ENCODE measurements around the gene CBX4. TPM values are rescaled to one million over a fixed set of nuclear protein-coding genes. Genes with fewer than 3 reads are reported as not detected.

CBX4 gene
- total and polyA plus RNA-seq, 10 of the 15 experiments (the other 5 are each of a cell fraction or from before 2014, with no cell fraction given): 0.69 to 24.6 (median 4.2) TPM

GRCh38 chr17:79837888-79838521 is 1.2 kb downstream of the CBX4 start (continued):
- peak in 1 of 2 experiments; percentile 36; a peak in 1 of 4 replicates for TF ChIP-seq BHLHE40 (IDR thresholded peaks at IDR 0.05; ENCODE audit: borderline replicate concordance in 1 of 2, low read depth in 2 of 2, low read length in 1 of 2)
- TF ChIP-seq POLR2AphosphoS5 (IDR thresholded peaks at IDR 0.05; ENCODE audit: low read length): peak; percentile 19; the same call in 1 of the 2 replicates
- TF ChIP-seq ZNF622 (IDR thresholded peaks at IDR 0.05): no peak
- 0 out of 2 replicates have a peak, but pooled peaks have one; percentile 50 for TF ChIP-seq HDAC2 (IDR thresholded peaks at IDR 0.05)

- H3K4me2 ChIP-seq (ENCODE audit: control insufficient read depth, insufficient read depth): peak overlapping the region; percentile 79
- H2AFZ ChIP-seq (ENCODE audit: control insufficient read depth, low read depth, low read length): no peak overlapping the region
- H3K36me3 ChIP-seq (ENCODE audit: control insufficient read depth in 2 of 2, insufficient read depth in 2 of 2, low read length in 1 of 2): peaks cover 0 to 17% of the 10 kb centered on the region in 2 experiments; a peak in 2 of 4 replicates
- ChIA-PET POLR2A (interaction anchor here (0.6 to 1.6 kb wide), 9 partner anchors 26 to 1920 kb away, joined by 3 to 11 read pairs (median 3); partner anchors contain the start of gene CBX8), RAD21 (ENCODE audit: unreplicated experiment) (interaction anchor here (0.6 to 2.1 kb wide), 11 partner anchors 16 to 156 kb away, joined by 3 to 10 read pairs (median 3); partner anchors contain the start of gene CBX8), SMC1A (ENCODE audit: uncharacterized antibody, unreplicated experiment) (interaction anchor here (0.8 to 1.6 kb wide), 4 partner anchors 29 to 94 kb away, joined by 3 to 7 read pairs (median 4); no protein-coding TSS in a partner anchor), CTCF (interaction anchor here (0.9 to 3.3 kb wide), 7 partner anchors 26 to 104 kb away, joined by 3 to 19 read pairs (median 3); partner anchors contain the start of gene CBX8)
- H3K4me3 ChIP-seq: peak overlapping the region; percentile 95
- 3% methylated on average over 35 of the region's 41 CpGs for WGBS (ENCODE audit: insufficient coverage, insufficient replicate concordance, low lambda C conversion rate, missing lambda C conversion rate)
- no peak for DNase-seq (ENCODE audit: low read depth, low spot score)
- intact Hi-C loops (cut with micrococcal nuclease; ENCODE audit: unreplicated experiment): loop anchor here (5.0 kb wide), 2 partner anchors 35 to 90 kb away; no protein-coding TSS in a partner anchor
- H4K20me1 ChIP-seq (ENCODE audit: control insufficient read depth, insufficient read depth): 0 out of 2 replicates have a peak, but pooled peaks cover 5% of the 10 kb centered on the region
- peak; percentile 74 for ATAC-seq
- H3K9ac ChIP-seq (ENCODE audit: control insufficient read depth, insufficient read depth, low read length): peak overlapping the region; percentile 84
- FAIRE-seq: peak; percentile 81
- H3K27ac ChIP-seq (ENCODE audit: control insufficient read depth, insufficient read depth): peak overlapping the region; percentile 69
- no TSS peak for BruUV-seq (replicated peaks)
- peaks cover 22% of the 10 kb centered on the region for H3K79me2 ChIP-seq (ENCODE audit: control insufficient read depth, insufficient read depth, low read length)
- peaks cover 16 to 17% of the 10 kb centered on the region in 2 experiments for H3K27me3 ChIP-seq (replicated peaks in 1 of 2; ENCODE audit: control insufficient read depth in 2 of 2, insufficient read depth in 2 of 2, low read length in 1 of 2)
- in situ Hi-C loops (cut with MboI): no loop called here
- H3K9me3 ChIP-seq (replicated peaks; ENCODE audit: control insufficient read depth, insufficient read depth, low read length): no peaks in the 10 kb centered on the region; the same call in 2 of the 3 replicates
- peaks cover 14% of the 10 kb centered on the region for H3K4me1 ChIP-seq (ENCODE audit: control insufficient read depth, insufficient read depth, low read length)
- peak; percentile 79 for TF ChIP-seq MXI1 (IDR thresholded peaks at IDR 0.05; ENCODE audit: low read depth, low read length)
- no peak for TF ChIP-seq RBBP5 (conservative IDR thresholded peaks at IDR 0.05)
- no peak for TF ChIP-seq TBL1XR1 (IDR thresholded peaks at IDR 0.05; ENCODE audit: low read depth, low read length)
- no peak for TF ChIP-seq KDM1A (IDR thresholded peaks at IDR 0.05; ENCODE audit: borderline replicate concordance)
- TF ChIP-seq CHD4 (IDR thresholded peaks at IDR 0.05): no peak
- no peak for TF ChIP-seq CBX5 (IDR thresholded peaks at IDR 0.05; ENCODE audit: low read depth)
- no peak for TF ChIP-seq PAX8 (IDR thresholded peaks at IDR 0.05)
- TF ChIP-seq NBN (IDR thresholded peaks at IDR 0.05): peak; percentile 64; the same call in 1 of the 2 replicates
- no peak for TF ChIP-seq EGR1 (IDR thresholded peaks at IDR 0.05; ENCODE audit: borderline replicate concordance in 1 of 2, low read depth in 2 of 2, low read length in 2 of 2)
- TF ChIP-seq ATF2 (IDR thresholded peaks at IDR 0.05; ENCODE audit: low read length): no peak
- TF ChIP-seq HCFC1 (IDR thresholded peaks at IDR 0.05; ENCODE audit: low read length): no peak
- no peak for TF ChIP-seq RELA (IDR thresholded peaks at IDR 0.05; ENCODE audit: borderline replicate concordance, partially characterized antibody)
- TF ChIP-seq BACH1 (IDR thresholded peaks at IDR 0.05; ENCODE audit: borderline replicate concordance): peak; percentile 25; the same call in 1 of the 2 replicates
- peak; percentile 31; the same call in 1 of the 2 replicates for TF ChIP-seq MTA2 (IDR thresholded peaks at IDR 0.05; ENCODE audit: low read depth)
- no peak for TF ChIP-seq ZBTB33 (IDR thresholded peaks at IDR 0.05)
Measured at GRCh38 chr17:79836972-79837887, 2.0 kb downstream of the CBX4 start.
